Mesendoderm (in vitro differentiated cells): Measurements from ENCODE around the gene ATP2C2.

Experiments
- DNase-seq: peaks from one replicate; pipeline ENCODE4 v3.0.0; 2013
- H2AK5ac ChIP-seq: 2 replicates; pipeline ENCODE4 v1.6.1; 2013; ENCODE audit warnings: low read length, inconsistent platforms
- H2BK120ac ChIP-seq: 2 replicates; pipeline ENCODE4 v1.6.1; 2013; ENCODE audit warnings: low read depth, mild to moderate bottlenecking, low read length, moderate library complexity, mixed read lengths
- H2BK15ac ChIP-seq: replicated peaks from 2 replicates; pipeline ENCODE4 v1.6.1; 2013; ENCODE audit warnings: low read depth, mild to moderate bottlenecking, moderate library complexity
- H2BK5ac ChIP-seq: 2 replicates; pipeline ENCODE4 v1.6.1; 2013; ENCODE audit warnings: low read length, inconsistent platforms
- H3K18ac ChIP-seq: 2 replicates; pipeline ENCODE4 v1.6.1; 2013; ENCODE audit warnings: mild to moderate bottlenecking, low read length, mixed read lengths
- H3K23ac ChIP-seq: one replicate; pipeline ENCODE4 v1.6.1; 2013; ENCODE audit warnings: low read length
- H3K27ac ChIP-seq: 2 replicates; pipeline ENCODE4 v1.5.1; 2013; ENCODE audit warnings: low read depth, mild to moderate bottlenecking, inconsistent platforms, low read length, moderate library complexity
- H3K27me3 ChIP-seq: 2 replicates; pipeline ENCODE4 v1.6.1; 2013; ENCODE audit warnings: low read length, control low read depth, mild to moderate bottlenecking, inconsistent platforms; ENCODE audit not compliant: insufficient read depth, poor library complexity
- H3K36me3 ChIP-seq: 2 replicates; pipeline ENCODE4 v1.6.1; 2013; ENCODE audit warnings: low read length, inconsistent platforms; ENCODE audit not compliant: control insufficient read depth, insufficient read depth
- H3K4ac ChIP-seq: one replicate; pipeline ENCODE4 v1.6.1; 2013; ENCODE audit warnings: low read depth, mild to moderate bottlenecking, low read length, moderate library complexity
- H3K4me1 ChIP-seq: 2 replicates; pipeline ENCODE4 v1.6.1; 2013; ENCODE audit warnings: low read depth, low read length, inconsistent platforms; ENCODE audit not compliant: control insufficient read depth
- H3K4me2 ChIP-seq: 2 replicates; pipeline ENCODE4 v1.6.1; 2013; ENCODE audit warnings: low read length
- H3K4me3 ChIP-seq: 2 replicates; pipeline ENCODE4 v1.5.1; 2013; ENCODE audit warnings: mild to moderate bottlenecking, low read length
- H3K56ac ChIP-seq: one replicate; pipeline ENCODE4 v1.6.1; 2013; ENCODE audit warnings: low read length
- H3K79me1 ChIP-seq: 2 replicates; pipeline ENCODE4 v1.6.1; 2013; ENCODE audit warnings: low read length, inconsistent platforms
- H3K79me2 ChIP-seq: 2 replicates; pipeline ENCODE4 v1.6.1; 2013; ENCODE audit warnings: mild to moderate bottlenecking, low read length; ENCODE audit not compliant: control insufficient read depth, insufficient read depth
- H3K9ac ChIP-seq: 2 replicates; pipeline ENCODE4 v1.6.1; 2013; ENCODE audit warnings: low read length, inconsistent platforms
- H4K5ac ChIP-seq: one replicate; pipeline ENCODE4 v1.6.1; 2013; ENCODE audit warnings: low read length
- H4K8ac ChIP-seq: one replicate; pipeline ENCODE4 v1.6.1; 2013; ENCODE audit warnings: low read depth, mild to moderate bottlenecking, control low read depth, low read length, moderate library complexity
- WGBS: extraction: QIAGEN DNeasy Blood & Tissue Kit; methylation state at CpG from one replicate; pipeline ENCODE4 v1.1.7; 2013; ENCODE audit warnings: low lambda C conversion rate, missing lambda C conversion rate; ENCODE audit not compliant: insufficient coverage; ENCODE audit errors: extremely low coverage; 5-methylcytosine and 5-hydroxymethylcytosine counted together

Gene ATP2C2

DNA sequence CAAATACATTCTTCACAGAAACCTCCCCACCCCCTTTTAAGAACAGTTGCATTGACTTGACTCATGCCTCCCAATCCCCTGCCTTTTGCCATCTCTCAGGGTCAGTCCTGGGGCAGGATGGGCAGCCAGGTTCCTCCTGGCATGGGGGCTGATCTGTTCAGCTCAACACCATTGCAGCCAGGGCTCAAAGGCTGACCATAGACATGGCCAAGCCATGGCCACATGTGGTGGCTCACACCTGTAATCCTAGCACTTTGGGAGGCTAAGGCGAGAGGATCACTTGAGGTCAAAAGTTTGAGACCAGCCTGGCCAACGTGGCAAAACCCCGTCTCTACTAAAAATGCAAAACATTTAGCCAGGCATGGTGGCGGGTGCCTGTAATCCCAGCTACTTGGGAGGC, 14.1 kb downstream of the ATP2C2 start:
- H3K9ac ChIP-seq, result no peak overlapping the region
- no peak overlapping the region for H3K4me3 ChIP-seq
- H3K27me3 ChIP-seq, result no peaks in the 10 kb centered on the region
- no peak for DNase-seq
- H2BK5ac ChIP-seq, result no peak overlapping the region
- no peak overlapping the region for H2AK5ac ChIP-seq
- H4K5ac ChIP-seq, result no peak overlapping the region
- no peaks in the 10 kb centered on the region for H3K4me1 ChIP-seq
- no peak overlapping the region for H3K4ac ChIP-seq
- H4K8ac ChIP-seq, result no peak overlapping the region
- no peak overlapping the region for H2BK120ac ChIP-seq
- H3K56ac ChIP-seq, result no peak overlapping the region
- no peaks in the 10 kb centered on the region for H3K79me1 ChIP-seq
- H3K23ac ChIP-seq, result no peak overlapping the region
- no peak overlapping the region for H3K4me2 ChIP-seq
- WGBS, result no CpG with 5 or more reads among the region's 4 CpGs
- H3K27ac ChIP-seq, result no peak overlapping the region
- H2BK15ac ChIP-seq, result no peak overlapping the region
- no peak overlapping the region for H3K18ac ChIP-seq
- no peaks in the 10 kb centered on the region for H3K36me3 ChIP-seq
- no peaks in the 10 kb centered on the region for H3K79me2 ChIP-seq

- Histone ChIP-seq H2BK15ac (no peak overlapping the region), H4K5ac (no peak overlapping the region), H3K23ac (no peak overlapping the region), H3K27me3 (no peaks in the 10 kb centered on the region), H2BK120ac (no peak overlapping the region), H3K79me2 (no peaks in the 10 kb centered on the region), H2AK5ac (no peak overlapping the region), H3K4ac (no peak overlapping the region), H3K79me1 (no peaks in the 10 kb centered on the region), H3K9ac (no peak overlapping the region), H3K36me3 (no peaks in the 10 kb centered on the region), H3K4me2 (no peak overlapping the region), H3K18ac (no peak overlapping the region), H3K4me3 (no peak overlapping the region), H3K56ac (no peak overlapping the region), H3K4me1 (no peaks in the 10 kb centered on the region), H4K8ac (no peak overlapping the region), H2BK5ac (no peak overlapping the region), H3K27ac (no peak overlapping the region)
- no CpG with 5 or more reads among the region's 7 CpGs for WGBS
- no peak for DNase-seq
Observed at GRCh38 chr16:84383106-84383505, 14.8 kb downstream of the ATP2C2 start.

- Histone ChIP-seq H3K79me1 (no peaks in the 10 kb centered on the region), H3K27me3 (no peaks in the 10 kb centered on the region), H3K4me1 (no peaks in the 10 kb centered on the region), H3K27ac (no peak overlapping the region), H3K23ac (no peak overlapping the region), H2BK5ac (no peak overlapping the region), H2AK5ac (no peak overlapping the region), H4K8ac (no peak overlapping the region), H2BK120ac (no peak overlapping the region), H2BK15ac (no peak overlapping the region), H3K36me3 (no peaks in the 10 kb centered on the region), H3K4me3 (no peak overlapping the region), H3K9ac (no peak overlapping the region), H3K18ac (no peak overlapping the region), H4K5ac (no peak overlapping the region), H3K79me2 (no peaks in the 10 kb centered on the region), H3K4me2 (no peak overlapping the region), H3K4ac (no peak overlapping the region), H3K56ac (no peak overlapping the region)
- DNase-seq, result no peak
- WGBS, result no CpG with 5 or more reads among the region's 3 CpGs
Observed at GRCh38 chr16:84386047-84386446, 17.7 kb downstream of the ATP2C2 start.

- no peaks in the 10 kb centered on the region for H3K79me1 ChIP-seq
- no peak overlapping the region for H3K4me2 ChIP-seq
- H3K23ac ChIP-seq, result no peak overlapping the region
- no peak overlapping the region for H3K4me3 ChIP-seq
- no peak overlapping the region for H2BK5ac ChIP-seq
- no peak overlapping the region for H3K56ac ChIP-seq
- H3K9ac ChIP-seq, result no peak overlapping the region
- no CpG with 5 or more reads among the region's 11 CpGs for WGBS
- no peak overlapping the region for H3K4ac ChIP-seq
- H3K36me3 ChIP-seq, result no peaks in the 10 kb centered on the region
- H4K8ac ChIP-seq, result no peak overlapping the region
- no peak overlapping the region for H4K5ac ChIP-seq
- no peak for DNase-seq
- H3K27ac ChIP-seq, result no peak overlapping the region
- H3K18ac ChIP-seq, result no peak overlapping the region
- no peak overlapping the region for H2BK120ac ChIP-seq
- no peak overlapping the region for H2BK15ac ChIP-seq
- H2AK5ac ChIP-seq, result no peak overlapping the region
- no peaks in the 10 kb centered on the region for H3K4me1 ChIP-seq
- H3K79me2 ChIP-seq, result no peaks in the 10 kb centered on the region
- H3K27me3 ChIP-seq, result no peaks in the 10 kb centered on the region
Observed at GRCh38 chr16:84387021-84387420, 18.7 kb downstream of the ATP2C2 start.

GRCh38 chr16:84390131-84390785, 21.9 kb downstream of the ATP2C2 start:
- Histone ChIP-seq H3K23ac (no peak overlapping the region), H3K18ac (no peak overlapping the region), H3K9ac (no peak overlapping the region), H3K4me2 (no peak overlapping the region), H3K4me1 (no peaks in the 10 kb centered on the region), H3K4ac (no peak overlapping the region), H4K8ac (no peak overlapping the region), H2AK5ac (no peak overlapping the region), H3K79me1 (no peaks in the 10 kb centered on the region), H2BK5ac (no peak overlapping the region), H3K4me3 (no peak overlapping the region), H2BK120ac (no peak overlapping the region), H3K27ac (no peak overlapping the region), H3K79me2 (no peaks in the 10 kb centered on the region), H3K27me3 (no peaks in the 10 kb centered on the region), H3K36me3 (no peaks in the 10 kb centered on the region), H4K5ac (no peak overlapping the region), H3K56ac (no peak overlapping the region), H2BK15ac (no peak overlapping the region)
- DNase-seq, result peak; percentile 10
- no CpG with 5 or more reads among the region's 30 CpGs for WGBS
